HG03097 (cell line): Measurements from ENCODE around the gene TMX4.
"Not testable (repeated sequence)": the region's sequence is repeated elsewhere in the genome, so short reads cannot be mapped to it uniquely, and the experiment has no call there.

ENCODE experiments used
- ATAC-seq: cut with Tn5 transposase; IDR thresholded peaks from one replicate; pipeline ENCODE4 v1.9.1; 2021; ENCODE audit not compliant: unreplicated experiment, low FRiP score

TMX4 gene, protein sequence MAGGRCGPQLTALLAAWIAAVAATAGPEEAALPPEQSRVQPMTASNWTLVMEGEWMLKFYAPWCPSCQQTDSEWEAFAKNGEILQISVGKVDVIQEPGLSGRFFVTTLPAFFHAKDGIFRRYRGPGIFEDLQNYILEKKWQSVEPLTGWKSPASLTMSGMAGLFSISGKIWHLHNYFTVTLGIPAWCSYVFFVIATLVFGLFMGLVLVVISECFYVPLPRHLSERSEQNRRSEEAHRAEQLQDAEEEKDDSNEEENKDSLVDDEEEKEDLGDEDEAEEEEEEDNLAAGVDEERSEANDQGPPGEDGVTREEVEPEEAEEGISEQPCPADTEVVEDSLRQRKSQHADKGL

GRCh38 chr20:8019246-8019997, at the start of gene TMX4:
Gene TMX4 (minus strand): TSS chr20:8019761. CDS start chr20:8019613, 148 bp downstream.
- peak; percentile 86 for ATAC-seq

DNA sequence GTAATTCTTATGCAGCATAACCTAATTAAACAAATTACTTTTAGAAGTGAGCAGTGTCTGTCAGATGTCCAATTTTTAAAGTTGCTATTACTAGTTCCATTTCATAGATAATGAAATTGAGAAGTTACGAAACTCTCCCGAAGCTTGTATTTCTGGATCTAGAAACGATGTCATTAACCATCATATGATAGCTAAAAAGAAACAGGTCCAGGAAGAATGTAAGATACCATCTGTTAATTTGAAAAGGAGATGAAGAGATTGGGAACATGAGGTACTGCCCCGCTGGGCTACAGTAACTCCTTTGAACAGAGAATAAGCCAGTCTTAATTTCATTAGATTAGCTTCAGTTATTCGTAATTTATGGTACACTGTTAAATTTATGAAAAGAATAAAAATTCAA, 47.5 kb upstream of the TMX4 start:
- no peak for ATAC-seq

GRCh38 chr20:8066662-8067061, 47.1 kb upstream of the TMX4 start:
- no peak for ATAC-seq

DNA sequence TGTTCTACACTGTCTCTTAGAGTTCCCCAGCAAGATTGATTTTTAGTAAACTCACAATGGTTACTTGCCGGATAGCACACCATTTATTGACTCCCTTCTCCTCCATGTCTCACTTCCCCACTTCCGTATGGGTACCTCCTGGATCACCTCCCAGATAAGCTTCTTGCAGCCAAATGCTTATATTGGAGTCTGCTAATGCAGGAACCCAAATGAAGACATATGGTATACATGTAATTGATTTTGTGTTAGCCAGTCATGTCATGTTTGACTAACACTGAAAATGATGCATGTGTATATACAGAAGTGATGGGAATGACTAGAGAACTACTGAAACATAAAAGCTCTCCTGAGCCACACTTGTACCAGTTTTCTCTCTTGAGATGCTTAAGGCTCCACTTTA, 46.1 kb upstream of the TMX4 start:
- ATAC-seq, result no peak

DNA sequence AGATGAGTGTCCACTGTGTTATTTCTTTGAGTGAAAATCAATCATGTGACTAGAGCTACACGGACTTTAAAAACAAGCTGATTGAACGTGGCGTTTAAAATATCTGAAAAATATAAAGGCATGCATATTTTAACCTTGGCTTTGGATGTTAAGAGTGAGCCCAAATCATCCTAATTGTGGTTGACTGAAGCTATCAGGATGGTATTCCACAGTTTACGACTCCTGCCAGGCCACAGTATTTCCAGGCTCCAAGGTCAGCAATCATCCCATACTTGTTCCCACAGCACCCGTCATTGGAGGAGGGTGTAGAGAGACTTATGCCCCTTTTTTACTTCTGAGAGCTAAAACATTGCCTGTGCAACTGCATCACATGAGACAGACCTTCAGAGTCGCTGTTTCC, 43.2 kb upstream of the TMX4 start:
- ATAC-seq, result no peak

DNA sequence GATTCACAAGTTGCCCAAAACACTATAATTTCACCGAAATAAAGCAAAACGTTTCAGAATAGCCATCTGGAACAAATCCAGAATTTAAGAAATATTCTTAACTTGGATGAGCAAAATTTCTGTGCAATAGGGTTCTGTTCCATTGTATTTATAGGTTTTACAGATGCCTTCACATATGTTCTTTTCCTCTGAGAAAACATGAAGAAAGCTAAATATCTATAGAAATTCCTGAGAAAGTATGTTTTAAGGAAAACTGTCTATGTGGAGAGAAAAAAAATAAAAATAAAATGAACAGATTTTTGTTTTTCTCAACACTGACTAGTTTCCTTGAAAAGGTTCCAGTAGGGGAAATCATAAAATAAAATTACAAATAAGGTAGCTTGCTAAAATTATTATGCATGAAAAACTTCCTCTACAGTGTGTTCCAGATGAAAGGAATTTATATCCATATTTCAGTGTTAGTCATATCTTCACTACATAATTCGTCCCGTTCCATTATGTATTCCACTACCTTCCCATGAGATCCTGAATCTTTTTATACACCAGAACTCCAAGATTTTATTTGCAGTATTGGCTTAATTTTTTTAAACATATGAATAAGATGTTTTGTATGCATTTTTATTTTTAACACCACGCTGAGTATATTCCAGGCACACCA, 42.4 kb upstream of the TMX4 start:
- no peak for ATAC-seq

DNA sequence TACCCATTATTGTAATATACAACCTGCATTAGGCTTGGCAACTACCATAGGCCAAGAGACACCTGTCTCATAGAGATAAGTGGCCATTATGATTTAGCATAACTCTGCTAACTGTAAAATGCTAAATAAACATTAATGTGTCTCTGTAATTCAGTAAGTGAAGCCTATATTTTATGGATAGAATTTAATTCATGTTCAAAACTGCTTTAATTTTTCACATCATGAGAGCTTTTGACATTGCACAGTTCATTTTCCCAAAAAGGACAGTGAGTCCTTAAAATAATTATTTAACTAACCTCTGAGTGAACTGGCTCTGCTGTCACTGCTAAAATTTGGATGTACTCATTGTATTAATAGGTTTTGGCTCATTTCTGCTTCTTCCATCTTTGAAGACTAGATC, 41.4 kb upstream of the TMX4 start:
- no peak for ATAC-seq

GRCh38 chr20:8057871-8058270, 38.3 kb upstream of the TMX4 start:
- ATAC-seq, result no peak

- ATAC-seq, result no peak
These were observed 35.5 kb upstream of the TMX4 start for GRCh38 chr20:8055096-8055495.

GRCh38 chr20:8050157-8050837, 30.7 kb upstream of the TMX4 start:
- no peak for ATAC-seq

GRCh38 chr20:8049310-8049709, 29.7 kb upstream of the TMX4 start:
- ATAC-seq, result no peak

- no peak for ATAC-seq
These were observed 26.4 kb upstream of the TMX4 start for GRCh38 chr20:8045946-8046345.

- ATAC-seq, result peak; percentile 65
These were observed 24.2 kb upstream of the TMX4 start for GRCh38 chr20:8043687-8044282.

DNA sequence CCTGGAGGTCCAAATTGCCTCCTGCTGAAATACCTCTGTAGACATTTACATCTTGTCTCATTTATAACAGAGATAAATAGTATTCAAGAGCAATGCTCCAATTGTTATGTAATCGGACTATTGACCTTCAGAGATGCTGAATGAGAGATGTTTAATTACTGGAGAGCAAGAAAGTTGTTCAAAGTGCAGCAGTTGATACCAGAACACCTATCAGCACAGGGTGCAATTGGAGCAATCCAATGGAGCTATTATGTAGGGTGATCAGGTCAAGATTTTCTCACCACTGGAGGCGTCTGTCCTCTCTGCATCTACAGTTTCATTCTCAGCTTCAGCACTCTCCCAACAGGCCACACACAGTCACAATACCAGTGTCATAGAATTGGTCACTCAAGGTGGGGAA, 19.5 kb upstream of the TMX4 start:
- no peak for ATAC-seq

- no peak for ATAC-seq
These were observed 17.2 kb upstream of the TMX4 start for GRCh38 chr20:8036771-8037170.

DNA sequence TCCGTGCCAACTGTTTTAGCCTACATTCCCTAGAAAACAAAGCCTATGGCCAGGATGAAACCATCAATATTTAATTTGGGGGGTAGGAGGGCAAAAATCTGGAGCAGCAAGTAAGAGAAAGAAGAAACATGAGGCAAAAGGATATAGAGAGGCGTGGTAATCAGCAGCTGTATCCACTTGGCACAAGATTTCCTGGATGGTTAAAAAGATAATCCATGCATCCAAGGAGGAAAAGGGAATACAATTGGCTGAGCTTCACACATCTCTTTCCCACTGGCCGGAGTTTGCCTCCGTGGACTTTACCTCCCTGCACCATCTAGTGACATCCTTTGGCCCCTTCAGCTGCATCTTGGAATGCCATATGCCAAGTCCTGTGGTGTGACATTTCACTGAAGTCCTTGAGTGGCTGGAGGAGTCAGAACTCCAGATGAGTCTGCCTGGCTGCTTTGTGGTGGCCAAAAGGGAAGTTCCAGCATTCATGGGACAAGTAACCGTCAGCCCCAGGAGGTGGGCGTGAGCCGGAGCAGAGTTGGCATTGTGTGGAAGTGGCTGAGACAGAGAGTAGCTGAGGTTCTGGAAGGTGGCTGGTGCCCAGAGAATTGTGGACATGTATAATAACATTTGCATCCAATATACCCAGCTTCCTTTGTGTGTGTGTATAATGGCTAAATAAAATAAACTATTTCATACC, 13.7 kb upstream of the TMX4 start:
- ATAC-seq, result no peak

DNA sequence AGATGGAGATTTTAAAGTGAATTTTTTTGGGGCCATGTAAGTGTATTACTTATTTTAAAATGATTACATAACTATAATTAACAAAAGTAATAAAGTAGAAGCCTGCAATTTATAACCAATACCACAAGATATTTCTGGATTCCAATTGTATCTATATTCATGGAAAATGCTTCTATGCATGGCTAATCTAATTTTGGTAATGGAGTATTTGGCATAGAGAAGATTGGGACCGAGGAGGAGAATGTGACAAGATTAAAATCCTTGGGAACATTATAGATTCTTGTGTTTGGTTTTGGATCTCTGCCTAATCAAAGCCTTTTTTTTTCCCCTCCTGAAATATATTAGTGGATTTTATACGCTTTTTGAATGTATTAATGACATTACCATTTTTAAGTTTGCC, 12.9 kb upstream of the TMX4 start:
- ATAC-seq, result no peak

- ATAC-seq, result not testable (repeated sequence)
These were observed 12.0 kb upstream of the TMX4 start for GRCh38 chr20:8031539-8031938.

DNA sequence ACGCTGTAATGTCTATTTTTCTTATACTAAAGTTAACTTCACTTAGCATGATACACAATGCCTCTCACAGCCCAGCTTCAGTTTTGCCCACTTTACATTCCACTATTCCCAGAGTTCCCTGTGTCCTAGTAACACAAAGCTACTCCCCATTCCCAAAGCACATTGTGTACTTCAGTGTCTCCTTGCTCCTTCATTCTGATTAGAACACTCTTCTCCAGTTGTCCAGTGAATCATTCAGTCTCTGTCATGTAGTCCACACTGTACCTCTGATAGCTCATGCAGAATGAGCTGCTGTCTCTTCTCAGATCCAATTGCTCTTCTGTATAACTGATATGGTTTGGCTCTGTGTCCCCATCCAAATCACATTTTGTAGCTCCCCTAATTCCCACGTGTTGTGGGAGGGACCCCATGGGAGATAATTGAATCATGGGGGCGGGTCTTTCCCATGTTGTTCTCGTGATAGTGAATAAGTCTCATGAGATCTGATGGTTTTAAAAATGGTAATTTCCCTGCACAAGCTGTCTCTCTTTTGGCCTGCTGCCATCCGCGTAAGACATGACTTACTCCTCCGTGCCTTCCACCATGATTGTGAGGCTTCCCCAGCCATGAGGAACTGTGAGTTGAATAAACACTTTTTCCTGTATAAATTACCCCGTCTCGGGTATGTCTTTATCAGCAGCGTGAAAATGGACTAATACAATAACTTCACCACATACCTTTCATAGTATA, 2.1 kb upstream of the TMX4 start:
- no peak for ATAC-seq
